HCT116 (cell line): Measurements from ENCODE around the gene ARPC1B. TPM values are rescaled to one million over a fixed set of nuclear protein-coding genes. Genes with fewer than 3 reads are reported as not detected.

Source experiments
- ATAC-seq: fragments of 200-7000 bp; cut with Tn5 transposase; 2 replicates; pipeline ENCODE4 v1.9.1; 2020; ENCODE audit warnings: mild to moderate bottlenecking, moderate library complexity
- BruUV-seq: library from RNA; stranded (reverse); fragments of 400-500 nt; replicated peaks from 2 replicates; lab custom pipeline; 2021; lab: Mats Ljungman, UMichigan
- CTCF ChIA-PET: fragments of 300-600 bp; sonication (Branson Sonifier 250); formaldehyde crosslinking; loops from one replicate; lab custom pipeline; 2021; ENCODE audit warnings: antibody characterized with exemption; lab: Charles Lee
- POLR2A ChIA-PET: fragments of 300-600, 350-600 bp; sonication (Branson Sonifier 250); formaldehyde crosslinking; loops from one replicate; lab custom pipeline; 2021; ENCODE audit warnings: antibody characterized with exemption; lab: Charles Lee
- RAD21 ChIA-PET, 2 experiments: fragments of 300-600 bp; sonication (Branson Sonifier 250); formaldehyde crosslinking; loops; one replicate each; lab custom pipeline; 2023; ENCODE audit warnings: low total read pairs in 2 of 2; ENCODE audit not compliant: uncharacterized antibody in 2 of 2, unreplicated experiment in 2 of 2, low non-redundant PET in 1 of 2; lab: Charles Lee
- DNase-seq: peaks from one replicate; pipeline ENCODE4 v3.0.0-alpha.2; 2010; ENCODE audit warnings: low read depth, low spot score
- H2AFZ ChIP-seq: fragments of 200-600 bp; shearing (Covaris generic), sonication (generic); 2 replicates; pipeline ENCODE4 v1.6.1; 2017; ENCODE audit warnings: low read depth, mixed run types, mixed read lengths, antibody characterized with exemption, low read length; ENCODE audit not compliant: poor library complexity, severe bottlenecking
- H3K27ac ChIP-seq: 2 replicates; pipeline ENCODE4 v1.5.1; 2012; ENCODE audit warnings: low read depth, low read length
- H3K27me3 ChIP-seq: fragments of 200-600 bp; sonication (generic); 2 replicates; pipeline ENCODE4 v1.6.1; 2016; ENCODE audit warnings: mixed run types, low read length, mixed read lengths; ENCODE audit not compliant: insufficient read depth
- H3K36me3 ChIP-seq, 2 experiments: fragments of 200-500 bp in 1 of 2; fragments of 200-600 bp in 1 of 2; sonication (Bioruptor generic) in 1 of 2; sonication (generic) in 1 of 2; 2 replicates each; pipeline versions ENCODE4 v1.5.1 to v1.6.1; 2014 to 2016; ENCODE audit warnings: low read length in 2 of 2, inconsistent platforms in 1 of 2, mixed read lengths in 1 of 2, mixed run types in 1 of 2; ENCODE audit not compliant: insufficient read depth in 2 of 2, control insufficient read depth in 1 of 2
- H3K4me1 ChIP-seq, 2 experiments: fragments of 200-600 bp in 1 of 2; sonication (generic) in 1 of 2; 2 replicates each; pipeline versions ENCODE4 v1.5.1 to v1.6.1; 2012 to 2017; ENCODE audit warnings: low read length in 2 of 2, inconsistent platforms in 1 of 2, mild to moderate bottlenecking in 1 of 2, mixed read lengths in 1 of 2, mixed run types in 1 of 2, moderate library complexity in 1 of 2; ENCODE audit not compliant: insufficient read depth in 2 of 2, control insufficient read depth in 1 of 2
- H3K4me2 ChIP-seq: fragments of 200-600 bp; sonication (generic); 2 replicates; pipeline ENCODE4 v1.6.1; 2017; ENCODE audit warnings: mixed run types, low read length, mixed read lengths
- H3K4me3 ChIP-seq, 2 experiments: fragments of 200-600 bp in 1 of 2; sonication (generic) in 1 of 2; replicated peaks in 1 of 2; 2 replicates each; pipeline ENCODE4 v1.5.1; 2011 to 2016; ENCODE audit warnings: low read length in 2 of 2, control low read depth in 1 of 2, low read depth in 1 of 2, mild to moderate bottlenecking in 1 of 2, mixed read lengths in 1 of 2, mixed run types in 1 of 2
- H3K79me2 ChIP-seq: fragments of 200-600 bp; sonication (generic); 2 replicates; pipeline ENCODE4 v1.6.1; 2017; ENCODE audit warnings: mild to moderate bottlenecking, mixed run types, low read length, moderate library complexity, mixed read lengths; ENCODE audit not compliant: insufficient read depth
- H3K9ac ChIP-seq: fragments of 200-600 bp; sonication (generic); 2 replicates; pipeline ENCODE4 v1.6.1; 2016; ENCODE audit warnings: low read length, mixed read lengths
- H3K9me2 ChIP-seq: fragments of 200-600 bp; sonication (generic), shearing (Covaris generic); 2 replicates; pipeline ENCODE4 v1.6.1; 2017; ENCODE audit warnings: mixed run types, mild to moderate bottlenecking, moderate library complexity; ENCODE audit not compliant: insufficient read depth
- H3K9me3 ChIP-seq, 2 experiments: fragments of 200-500 bp in 1 of 2; fragments of 200-600 bp in 1 of 2; sonication (Bioruptor generic) in 1 of 2; sonication (generic) in 1 of 2; 2 replicates each; pipeline ENCODE4 v1.6.1; 2014 to 2017; ENCODE audit warnings: low read length in 2 of 2, mixed read lengths in 2 of 2, inconsistent platforms in 1 of 2, low read depth in 1 of 2, mild to moderate bottlenecking in 1 of 2, mixed run types in 1 of 2, moderate library complexity in 1 of 2; ENCODE audit not compliant: control insufficient read depth in 1 of 2, insufficient read depth in 1 of 2
- H4K20me1 ChIP-seq: fragments of 200-600 bp; sonication (generic), shearing (Covaris generic); 2 replicates; pipeline ENCODE4 v1.6.1; 2017; ENCODE audit warnings: mixed run types, mild to moderate bottlenecking, moderate library complexity; ENCODE audit not compliant: insufficient read depth
- CBX3 ChIP-seq: IDR thresholded peaks from 2 replicates; pipeline ENCODE4 v1.6.1; 2012; ENCODE audit warnings: low read depth
- EGR1 ChIP-seq: IDR thresholded peaks from 2 replicates; pipeline ENCODE4 v1.6.1; 2012; ENCODE audit warnings: low read depth
- ELF1 ChIP-seq: IDR thresholded peaks from 2 replicates; pipeline ENCODE4 v1.6.1; 2012; ENCODE audit warnings: low read depth, borderline replicate concordance
- EZH2 ChIP-seq: fragments of 200-600 bp; sonication (generic); IDR thresholded peaks from 2 replicates; pipeline ENCODE4 v1.6.1; 2017; ENCODE audit warnings: antibody characterized with exemption, mixed run types
- EZH2phosphoT487 ChIP-seq: fragments of 200-600 bp; IDR thresholded peaks from 2 replicates; pipeline ENCODE4 v1.6.1; 2018; ENCODE audit warnings: antibody characterized with exemption, borderline replicate concordance
- FOSL1 ChIP-seq: IDR thresholded peaks from 2 replicates; pipeline ENCODE4 v1.6.1; 2012; ENCODE audit warnings: low read depth
- JUND ChIP-seq: IDR thresholded peaks from 2 replicates; pipeline ENCODE4 v1.6.1; 2012
- POLR2A ChIP-seq: IDR thresholded peaks from 2 replicates; pipeline ENCODE4 v1.7.0; 2011; ENCODE audit warnings: borderline replicate concordance; ENCODE audit not compliant: insufficient read depth, insufficient read length; ENCODE audit errors: extremely low read depth
- RAD21 ChIP-seq: IDR thresholded peaks from 2 replicates; pipeline ENCODE4 v1.6.1; 2012; ENCODE audit warnings: low read depth, mild to moderate bottlenecking
- SIN3A ChIP-seq: IDR thresholded peaks from 2 replicates; pipeline ENCODE4 v1.6.1; 2012; ENCODE audit warnings: low read depth
- SP1 ChIP-seq: IDR thresholded peaks from 2 replicates; pipeline ENCODE4 v1.6.1; 2012; ENCODE audit warnings: low read depth
- SRF ChIP-seq: IDR thresholded peaks from 2 replicates; pipeline ENCODE4 v1.6.1; 2012; ENCODE audit warnings: low read depth
- YY1 ChIP-seq: IDR thresholded peaks from 2 replicates; pipeline ENCODE4 v1.6.1; 2011; ENCODE audit warnings: low read length, low read depth, moderate library complexity, mild to moderate bottlenecking; ENCODE audit not compliant: insufficient replicate concordance; ENCODE audit errors: extremely low read depth
- ZFX ChIP-seq: fragments of 450-650 bp; IDR thresholded peaks from 2 replicates; pipeline ENCODE4 v1.6.1; 2017
- ZNF274 ChIP-seq: fragments of 200-500 bp; sonication (Bioruptor generic); IDR thresholded peaks from 2 replicates; pipeline ENCODE4 v1.6.1; 2014; ENCODE audit warnings: mild to moderate bottlenecking, low read depth, low read length, inconsistent platforms
- intact Hi-C: fragments of 100-400 bp; cut with micrococcal nuclease; formaldehyde crosslinking; loops from 2 replicates; pipeline ENCODE4 v1.10.0; 2022
- total RNA-seq: library from RNA; stranded (reverse); gene quantifications from one replicate; pipeline ENCODE4 v1.2.1, GENCODE V29; 2021; ENCODE audit not compliant: unreplicated experiment
- TF ChIP-seq, protein P1 (sequence below): IDR thresholded peaks from 2 replicates; pipeline ENCODE4 v1.6.1; 2012
- TF ChIP-seq, protein P2 (sequence below): IDR thresholded peaks from 2 replicates; pipeline ENCODE4 v1.6.1; 2011; ENCODE audit warnings: mild to moderate bottlenecking, low read length, moderate library complexity; ENCODE audit not compliant: insufficient replicate concordance; ENCODE audit errors: extremely low read depth

ARPC1B gene
- total RNA-seq, 1 experiment from 2014 or later, result 192 TPM

DNA sequence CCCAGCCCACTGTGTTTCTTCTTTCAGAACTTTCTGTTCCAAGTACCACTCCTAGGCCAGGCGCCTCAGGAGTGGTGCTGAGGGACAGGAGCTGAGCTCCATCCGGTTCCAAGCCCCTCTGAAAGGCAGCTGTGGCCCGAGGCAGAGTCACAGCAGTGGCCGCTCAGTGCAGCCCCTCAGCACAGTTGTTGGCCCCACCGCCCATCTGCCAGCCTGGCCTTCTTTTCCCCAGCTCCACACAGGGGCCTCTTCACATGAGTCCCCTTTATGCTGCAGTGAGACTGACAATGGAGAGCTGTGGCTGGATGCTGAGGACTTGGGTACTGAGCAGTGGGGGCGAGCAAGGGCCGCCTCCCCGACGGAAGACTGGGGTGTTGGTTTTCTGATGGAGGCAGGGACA lies 43.7 kb downstream of the ARPC1B start:
- CTCF ChIA-PET, result no interaction called here
- Histone ChIP-seq H2AFZ (no peak overlapping the region), H3K79me2 (peaks cover 25% of the 10 kb centered on the region; the same call in 1 of the 2 replicates), H3K9me2 (no peaks in the 10 kb centered on the region), H3K4me1 (no peaks in the 10 kb centered on the region), H3K27ac (no peak overlapping the region), H3K9me3 (no peaks in the 10 kb centered on the region), H3K4me3 (no peak overlapping the region), H4K20me1 (no peaks in the 10 kb centered on the region), H3K9ac (no peak overlapping the region), H3K27me3 (no peaks in the 10 kb centered on the region), H3K36me3 (peaks cover 42 to 56% of the 10 kb centered on the region in 2 experiments), H3K4me2 (no peak overlapping the region)
- ATAC-seq (no peak), DNase-seq (no peak)
- no peak for TF ChIP-seq CBX3
- TF ChIP-seq, protein P1, sequence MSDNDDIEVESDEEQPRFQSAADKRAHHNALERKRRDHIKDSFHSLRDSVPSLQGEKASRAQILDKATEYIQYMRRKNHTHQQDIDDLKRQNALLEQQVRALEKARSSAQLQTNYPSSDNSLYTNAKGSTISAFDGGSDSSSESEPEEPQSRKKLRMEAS, result no peak
- no peak for TF ChIP-seq EZH2phosphoT487
- TF ChIP-seq EGR1, result no peak
- TF ChIP-seq ELF1, result no peak
- TF ChIP-seq SRF, result no peak
- TF ChIP-seq SP1, result no peak
- TF ChIP-seq YY1, result no peak
- no peak for TF ChIP-seq RAD21
- no peak for TF ChIP-seq ZNF274
- TF ChIP-seq, protein P2, sequence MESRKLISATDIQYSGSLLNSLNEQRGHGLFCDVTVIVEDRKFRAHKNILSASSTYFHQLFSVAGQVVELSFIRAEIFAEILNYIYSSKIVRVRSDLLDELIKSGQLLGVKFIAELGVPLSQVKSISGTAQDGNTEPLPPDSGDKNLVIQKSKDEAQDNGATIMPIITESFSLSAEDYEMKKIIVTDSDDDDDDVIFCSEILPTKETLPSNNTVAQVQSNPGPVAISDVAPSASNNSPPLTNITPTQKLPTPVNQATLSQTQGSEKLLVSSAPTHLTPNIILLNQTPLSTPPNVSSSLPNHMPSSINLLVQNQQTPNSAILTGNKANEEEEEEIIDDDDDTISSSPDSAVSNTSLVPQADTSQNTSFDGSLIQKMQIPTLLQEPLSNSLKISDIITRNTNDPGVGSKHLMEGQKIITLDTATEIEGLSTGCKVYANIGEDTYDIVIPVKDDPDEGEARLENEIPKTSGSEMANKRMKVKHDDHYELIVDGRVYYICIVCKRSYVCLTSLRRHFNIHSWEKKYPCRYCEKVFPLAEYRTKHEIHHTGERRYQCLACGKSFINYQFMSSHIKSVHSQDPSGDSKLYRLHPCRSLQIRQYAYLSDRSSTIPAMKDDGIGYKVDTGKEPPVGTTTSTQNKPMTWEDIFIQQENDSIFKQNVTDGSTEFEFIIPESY, result no peak
- no peak for TF ChIP-seq EZH2
- no peak for TF ChIP-seq FOSL1
- TF ChIP-seq ZFX, result no peak
- TF ChIP-seq SIN3A, result no peak
- no peak for TF ChIP-seq JUND
- TF ChIP-seq POLR2A, result no peak
- POLR2A ChIA-PET, result no interaction called here
- no TSS peak for BruUV-seq
- intact Hi-C loops, result no loop called here
- RAD21 ChIA-PET, result no interaction called here
